ENCODE results near the gene MINAR2. TPM values are rescaled to one million over a fixed set of nuclear protein-coding genes. Genes with fewer than 3 reads are reported as not detected.

Gene MINAR2
- total and polyA plus RNA-seq, 2 experiments from 2014 or later, result not detected

DNA sequence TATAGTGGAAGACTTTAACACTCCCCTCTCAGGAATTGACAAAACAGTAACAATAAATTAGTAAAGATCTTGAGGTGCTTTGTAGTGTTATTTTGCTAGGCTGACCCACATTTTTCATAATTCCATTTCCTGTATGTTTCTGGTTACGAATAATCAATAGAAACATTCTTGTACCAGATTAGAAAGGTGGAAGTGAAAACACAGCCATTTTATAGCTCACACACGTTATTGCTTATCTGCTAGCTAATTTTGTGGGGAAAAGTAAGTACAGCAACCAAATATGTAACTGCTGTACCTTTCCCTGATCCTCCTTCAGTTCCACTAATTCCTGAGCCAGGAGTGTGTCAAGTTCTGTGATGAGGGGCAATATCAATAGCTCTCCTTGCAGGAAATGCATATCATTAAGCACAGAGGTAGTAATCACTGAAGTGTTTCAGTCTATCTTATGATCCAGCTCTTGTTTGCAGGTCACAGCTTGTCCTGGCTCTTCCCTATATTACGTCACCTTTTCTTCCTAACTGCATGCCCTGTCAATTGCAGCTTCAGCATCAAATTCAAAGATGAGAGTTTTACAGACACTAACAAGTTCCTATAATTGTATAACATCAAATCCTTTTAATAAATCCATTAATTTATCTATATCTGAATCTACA lies 59.4 kb downstream of the MINAR2 start:
- Histone ChIP-seq H2AFZ (no peak overlapping the region), H3K27ac (no peak overlapping the region), H3K9ac (no peak overlapping the region), H3K4me1 (ENCODE audit: insufficient read depth) (no peaks in the 10 kb centered on the region), H3K4me3 (no peak overlapping the region), H3K79me2 (ENCODE audit: insufficient read depth) (no peaks in the 10 kb centered on the region), H3K27me3 (replicated peaks; ENCODE audit: insufficient read depth) (no peaks in the 10 kb centered on the region), H3K9me3 (ENCODE audit: low read depth) (no peaks in the 10 kb centered on the region), H3K4me2 (ENCODE audit: unreplicated experiment) (no peak overlapping the region), H3F3A (ENCODE audit: insufficient read depth) (no peaks in the 10 kb centered on the region), H3K36me3 (ENCODE audit: low read depth) (no peaks in the 10 kb centered on the region), H3K9me2 (ENCODE audit: insufficient read depth) (no peaks in the 10 kb centered on the region), H4K20me1 (ENCODE audit: insufficient read depth) (no peaks in the 10 kb centered on the region)
- in situ Hi-C loops (cut with MboI), result no loop called here
- 2 to 10% methylated on average over 3 of the region's 3 CpGs for WGBS, 2 experiments (ENCODE audit: low coverage in 1 of 2, low lambda C conversion rate in 2 of 2, missing lambda C conversion rate in 2 of 2)
- DNase-seq, result no peak
- TF ChIP-seq EZH2 (IDR thresholded peaks at IDR 0.05; ENCODE audit: insufficient read depth, poor library complexity, severe bottlenecking), result no peak
- no peak for TF ChIP-seq EZH2phosphoT487 (IDR thresholded peaks at IDR 0.05; ENCODE audit: insufficient read depth, low read depth)

Other genes starting within 250 kb of the MINAR2 start
- gene CHSY3, start 156.4 kb downstream of the MINAR2 start, total RNA-seq (2014; rRNA removed; shearing (Covaris generic)), result 2.4 and 4.2 TPM in 2 replicates
- gene CHSY3, start 156.4 kb downstream of the MINAR2 start, polyA plus RNA-seq (2016; fragmentation: Nextera tagmentation; extraction: Ambion mirVana), result 0.20 and 0.29 TPM in 2 replicates